MM.1S (cell line): ENCODE data around the gene ALDH1B1.

ENCODE experiments used
- DNase-seq: peaks from one replicate; pipeline ENCODE4 v3.0.0-alpha.2; 2015
- H2AFZ ChIP-seq: fragments of 300-600 bp; sonication (generic); 2 replicates; pipeline ENCODE4 v1.6.0; 2016; ENCODE audit warnings: antibody characterized with exemption, low read length
- H3F3A ChIP-seq: fragments of 300-600 bp; sonication (generic); 2 replicates; pipeline ENCODE4 v1.6.1; 2016; ENCODE audit warnings: mild to moderate bottlenecking, antibody characterized with exemption, low read length, moderate library complexity, mixed read lengths; ENCODE audit not compliant: insufficient read depth
- H3K27ac ChIP-seq: fragments of 300-600 bp; sonication (generic); 2 replicates; pipeline ENCODE4 v1.5.1; 2016; ENCODE audit warnings: mild to moderate bottlenecking, low read length
- H3K27me3 ChIP-seq: fragments of 300-600 bp; sonication (generic); replicated peaks from 2 replicates; pipeline ENCODE4 v1.6.0; 2016; ENCODE audit warnings: low read length; ENCODE audit not compliant: insufficient read depth
- H3K36me3 ChIP-seq: fragments of 300-600 bp; sonication (generic); replicated peaks from 2 replicates; pipeline ENCODE4 v1.6.1; 2016; ENCODE audit warnings: mild to moderate bottlenecking, low read length, mixed read lengths; ENCODE audit not compliant: insufficient read depth
- H3K4me1 ChIP-seq: fragments of 300-600 bp; sonication (generic); 2 replicates; pipeline ENCODE4 v1.6.1; 2016; ENCODE audit warnings: low read length, mixed read lengths
- H3K4me2 ChIP-seq: fragments of 300-600 bp; sonication (generic); 2 replicates; pipeline ENCODE4 v1.6.0; 2016; ENCODE audit warnings: low read depth, low read length
- H3K4me3 ChIP-seq: fragments of 300-600 bp; sonication (generic); 2 replicates; pipeline ENCODE4 v1.5.1; 2016; ENCODE audit warnings: low read length, mixed read lengths
- H3K79me2 ChIP-seq: fragments of 300-600 bp; sonication (generic); 2 replicates; pipeline ENCODE4 v1.6.1; 2016; ENCODE audit warnings: mixed run types, low read length, mixed read lengths
- H3K9ac ChIP-seq: fragments of 300-600 bp; sonication (generic); 2 replicates; pipeline ENCODE4 v1.6.1; 2016; ENCODE audit warnings: low read length, mixed read lengths
- H3K9me2 ChIP-seq: fragments of 300-600 bp; sonication (generic); replicated peaks from 2 replicates; pipeline ENCODE4 v1.6.1; 2016; ENCODE audit warnings: mild to moderate bottlenecking, low read length, mixed read lengths; ENCODE audit not compliant: insufficient read depth
- H3K9me3 ChIP-seq: fragments of 300-600 bp; sonication (generic); replicated peaks from 2 replicates; pipeline ENCODE4 v1.6.1; 2016; ENCODE audit warnings: mild to moderate bottlenecking, low read length, mixed read lengths; ENCODE audit not compliant: insufficient read depth
- H4K20me1 ChIP-seq: fragments of 300-600 bp; sonication (generic); 2 replicates; pipeline ENCODE4 v1.6.1; 2016; ENCODE audit warnings: mild to moderate bottlenecking, low read length, moderate library complexity, mixed read lengths; ENCODE audit not compliant: insufficient read depth
- EZH2 ChIP-seq: fragments of 300-600 bp; sonication (generic); optimal IDR thresholded peaks from 2 replicates; pipeline ENCODE3; 2017; ENCODE audit warnings: low read depth, mild to moderate bottlenecking, antibody characterized with exemption, low read length, mixed read lengths
- EZH2phosphoT487 ChIP-seq: fragments of 300-600 bp; sonication (generic); IDR thresholded peaks from 2 replicates; pipeline ENCODE4 v1.6.1; 2018; ENCODE audit warnings: antibody characterized with exemption, low read length
- TF ChIP-seq, protein P1 (sequence below): fragments of 300-600 bp; sonication (generic); IDR thresholded peaks from 2 replicates; pipeline ENCODE4 v1.5.1; 2016; ENCODE audit warnings: antibody characterized with exemption, low read length, mixed read lengths

The ALDH1B1 gene

GRCh38 chr9:38390851-38391250 is 1.7 kb upstream of the ALDH1B1 start:
- Histone ChIP-seq H3K27me3 (no peaks in the 10 kb centered on the region), H3K9ac (no peak overlapping the region), H3F3A (no peaks in the 10 kb centered on the region), H3K4me3 (no peak overlapping the region), H3K9me3 (no peaks in the 10 kb centered on the region), H3K79me2 (peaks cover 32% of the 10 kb centered on the region), H3K4me1 (0 out of 2 replicates have a peak, but pooled peaks cover 3% of the 10 kb centered on the region), H4K20me1 (no peaks in the 10 kb centered on the region), H2AFZ (no peak overlapping the region), H3K4me2 (no peak overlapping the region), H3K36me3 (no peaks in the 10 kb centered on the region), H3K27ac (no peak overlapping the region), H3K9me2 (no peaks in the 10 kb centered on the region)
- no peak for DNase-seq
- TF ChIP-seq, protein P1, sequence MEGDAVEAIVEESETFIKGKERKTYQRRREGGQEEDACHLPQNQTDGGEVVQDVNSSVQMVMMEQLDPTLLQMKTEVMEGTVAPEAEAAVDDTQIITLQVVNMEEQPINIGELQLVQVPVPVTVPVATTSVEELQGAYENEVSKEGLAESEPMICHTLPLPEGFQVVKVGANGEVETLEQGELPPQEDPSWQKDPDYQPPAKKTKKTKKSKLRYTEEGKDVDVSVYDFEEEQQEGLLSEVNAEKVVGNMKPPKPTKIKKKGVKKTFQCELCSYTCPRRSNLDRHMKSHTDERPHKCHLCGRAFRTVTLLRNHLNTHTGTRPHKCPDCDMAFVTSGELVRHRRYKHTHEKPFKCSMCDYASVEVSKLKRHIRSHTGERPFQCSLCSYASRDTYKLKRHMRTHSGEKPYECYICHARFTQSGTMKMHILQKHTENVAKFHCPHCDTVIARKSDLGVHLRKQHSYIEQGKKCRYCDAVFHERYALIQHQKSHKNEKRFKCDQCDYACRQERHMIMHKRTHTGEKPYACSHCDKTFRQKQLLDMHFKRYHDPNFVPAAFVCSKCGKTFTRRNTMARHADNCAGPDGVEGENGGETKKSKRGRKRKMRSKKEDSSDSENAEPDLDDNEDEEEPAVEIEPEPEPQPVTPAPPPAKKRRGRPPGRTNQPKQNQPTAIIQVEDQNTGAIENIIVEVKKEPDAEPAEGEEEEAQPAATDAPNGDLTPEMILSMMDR, result no peak
- TF ChIP-seq EZH2phosphoT487 (no peak), EZH2 (no peak)

- peak overlapping the region; percentile 83; the same call in 1 of the 2 replicates for H3K4me3 ChIP-seq
- no peaks in the 10 kb centered on the region for H3K27me3 ChIP-seq
- no peak overlapping the region; the same call in 1 of the 2 replicates for H2AFZ ChIP-seq
- H3K4me2 ChIP-seq, result peak overlapping the region; percentile 78
- peaks cover 35% of the 10 kb centered on the region for H3K79me2 ChIP-seq
- H4K20me1 ChIP-seq, result no peaks in the 10 kb centered on the region
- H3K9me3 ChIP-seq, result no peaks in the 10 kb centered on the region
- 0 out of 2 replicates have a peak, but pooled peaks cover 3% of the 10 kb centered on the region for H3K4me1 ChIP-seq
- TF ChIP-seq EZH2phosphoT487 (no peak), EZH2 (no peak)
- TF ChIP-seq, protein P1, result no peak
- no peak overlapping the region for H3K27ac ChIP-seq
- no peaks in the 10 kb centered on the region for H3K9me2 ChIP-seq
- no peak overlapping the region for H3K9ac ChIP-seq
- H3K36me3 ChIP-seq, result no peaks in the 10 kb centered on the region
- no peaks in the 10 kb centered on the region for H3F3A ChIP-seq
- DNase-seq, result no peak
Observed at GRCh38 chr9:38391278-38392118, 1.0 kb upstream of the ALDH1B1 start.

DNA sequence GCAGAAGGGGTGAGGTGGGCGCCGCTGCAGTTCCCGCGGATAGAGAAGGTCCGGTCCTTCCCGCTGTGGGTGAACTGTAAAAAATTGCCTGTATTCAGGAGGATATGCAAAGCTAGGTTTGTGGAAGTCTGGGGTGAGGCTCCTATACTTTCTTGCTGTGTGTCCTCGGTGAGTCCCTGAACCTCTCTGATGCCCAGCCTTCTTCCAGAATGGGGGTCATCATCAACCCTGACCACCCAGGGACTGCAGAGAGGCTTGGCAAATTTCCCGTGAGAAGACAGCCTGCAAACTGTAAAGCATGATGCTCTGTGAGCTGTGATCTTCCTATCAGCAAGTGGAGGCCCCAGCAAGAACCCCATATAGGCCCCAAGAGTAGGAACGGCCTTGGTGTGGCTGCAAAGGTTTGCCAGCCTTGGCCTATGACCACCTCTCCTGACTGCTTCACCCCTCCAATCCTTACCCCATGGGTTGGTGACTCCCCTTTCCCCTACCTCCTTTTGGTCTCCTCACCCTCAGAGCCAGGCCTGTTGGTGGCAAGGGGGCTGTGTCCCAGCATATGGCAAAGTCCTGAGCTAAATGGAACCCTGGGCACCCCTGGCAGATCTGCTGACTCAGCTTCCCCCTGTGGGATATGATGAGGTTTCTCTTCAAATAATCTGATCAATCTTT is 760 bp downstream of the ALDH1B1 start:
- Histone ChIP-seq H3K27ac (peak overlapping the region; percentile 1; the same call in 1 of the 2 replicates), H3K36me3 (no peaks in the 10 kb centered on the region), H3K79me2 (peaks cover 35% of the 10 kb centered on the region), H3K4me1 (0 out of 2 replicates have a peak, but pooled peaks cover 3% of the 10 kb centered on the region), H3K9ac (peak overlapping the region; percentile 79), H2AFZ (peak overlapping the region; percentile 84), H3F3A (no peaks in the 10 kb centered on the region), H3K4me2 (peak overlapping the region; percentile 78), H4K20me1 (no peaks in the 10 kb centered on the region), H3K4me3 (peak overlapping the region; percentile 83), H3K9me2 (no peaks in the 10 kb centered on the region), H3K9me3 (no peaks in the 10 kb centered on the region), H3K27me3 (no peaks in the 10 kb centered on the region)
- TF ChIP-seq EZH2 (no peak), EZH2phosphoT487 (no peak)
- TF ChIP-seq, protein P1, result no peak
- no peak for DNase-seq
